Spleen (tissue), 7 donors: ENCODE results near the gene SOHLH2.

ENCODE experiments used
- CTCF ChIP-seq, 11 experiments: fragments of 200-600 bp in 7 of 11; fragments of 450-650 bp in 4 of 11; sonication (generic) in 4 of 11; IDR thresholded peaks in 8 of 11; conservative IDR thresholded peaks in 3 of 11; 1 replicate in 7 of 11; 2 replicates in 4 of 11; pipeline versions ENCODE4 v1.4.0 to v1.8.0; 2016 to 2021; ENCODE audit warnings: antibody characterized with exemption in 11 of 11, inconsistent platforms in 4 of 11, mild to moderate bottlenecking in 1 of 11
- POLR2A ChIP-seq, 3 donors: fragments of 450-650 bp; IDR thresholded peaks; one replicate each; pipeline ENCODE4 v1.5.1; 2017; ENCODE audit warnings: antibody characterized with exemption in 3 of 3, mild to moderate bottlenecking in 1 of 3
- POLR2AphosphoS5 ChIP-seq, 3 donors: sonication (generic); formaldehyde crosslinking; IDR thresholded peaks; one replicate each; pipeline ENCODE4 v1.5.1; 2017; ENCODE audit warnings: antibody characterized with exemption in 3 of 3
- donor health status: DM: no; HTN: no; CAD: no; lungs with moderate emphysema.
- donor health status: DM: no; HTN: no; CAD: no.
- donor health status: DM: no; HTN: no; CAD: no.

- TF ChIP-seq CTCF (IDR thresholded peaks at IDR 0.05 in 8 of 11, conservative IDR thresholded peaks at IDR 0.05 in 3 of 11) (no peak), POLR2AphosphoS5 (IDR thresholded peaks at IDR 0.05) (no peak), POLR2A (IDR thresholded peaks at IDR 0.05) (no peak)
Measured at GRCh38 chr13:36142735-36143134, 71.6 kb downstream of the SOHLH2 start.
